Measurements from ENCODE around the gene KCNMA1. TPM values are rescaled to one million over a fixed set of nuclear protein-coding genes. Genes with fewer than 3 reads are reported as not detected.

Gene KCNMA1
- total and polyA plus RNA-seq, 10 of the 15 experiments (the other 5 are each of a cell fraction or from before 2014, with no cell fraction given), result 8.5 to 77.0 (median 21.3) TPM

DNA sequence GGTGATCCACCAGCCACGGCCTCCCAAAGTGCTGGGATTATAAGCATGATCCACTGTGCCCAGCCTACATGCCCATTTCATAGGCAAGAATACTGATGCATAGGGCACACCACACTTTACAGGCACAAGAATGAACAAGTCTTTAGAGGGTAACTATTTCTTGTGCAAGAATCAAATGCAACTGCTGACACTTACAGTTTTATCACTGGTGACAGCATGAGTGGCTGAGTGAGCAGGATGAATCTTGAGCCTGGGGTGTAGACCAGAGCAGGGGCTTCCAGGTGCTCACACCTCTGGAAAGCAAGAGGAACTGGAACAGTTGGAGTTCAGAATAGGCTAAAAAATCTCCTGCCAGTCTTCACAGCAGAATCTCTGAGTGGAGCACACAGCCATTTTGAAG, 287.5 kb downstream of the KCNMA1 start:
- no peak overlapping the region for H3K27ac ChIP-seq (ENCODE audit: control insufficient read depth, insufficient read depth)
- no peak for FAIRE-seq
- DNase-seq (ENCODE audit: low read depth, low spot score), result no peak
- no peaks in the 10 kb centered on the region for H3K27me3 ChIP-seq (replicated peaks in 1 of 2; ENCODE audit: control insufficient read depth in 2 of 2, insufficient read depth in 2 of 2, low read length in 1 of 2)
- intact Hi-C loops (cut with micrococcal nuclease; ENCODE audit: unreplicated experiment), result no loop called here
- ChIA-PET RAD21 (ENCODE audit: unreplicated experiment) (no interaction called here), CTCF (no interaction called here), POLR2A (no interaction called here), SMC1A (ENCODE audit: uncharacterized antibody, unreplicated experiment) (interaction anchor here (1.0 to 2.6 kb wide), 2 partner anchors 9 to 40 kb away, joined by 3 to 8 read pairs; no protein-coding TSS in a partner anchor)
- no peak overlapping the region for H3K9ac ChIP-seq (ENCODE audit: control insufficient read depth, insufficient read depth, low read length)
- H3K4me1 ChIP-seq (ENCODE audit: control insufficient read depth, insufficient read depth, low read length), result no peaks in the 10 kb centered on the region
- H3K36me3 ChIP-seq (ENCODE audit: control insufficient read depth in 2 of 2, insufficient read depth in 2 of 2, low read length in 1 of 2), result no peaks in the 10 kb centered on the region
- 0% methylated on average over 1 of the region's 1 CpG for WGBS (ENCODE audit: insufficient coverage, insufficient replicate concordance, low lambda C conversion rate, missing lambda C conversion rate)
- in situ Hi-C loops (cut with MboI), result no loop called here
- H2AFZ ChIP-seq (ENCODE audit: control insufficient read depth, low read depth, low read length), result no peak overlapping the region
- no peak overlapping the region for H3K4me2 ChIP-seq (ENCODE audit: control insufficient read depth, insufficient read depth)
- TF ChIP-seq CREB1 (IDR thresholded peaks at IDR 0.05; ENCODE audit: low read depth) (no peak), MYB (IDR thresholded peaks at IDR 0.05; ENCODE audit: borderline replicate concordance, low read depth, low read length) (no peak), HDGF (IDR thresholded peaks at IDR 0.05) (no peak), BCL11A (IDR thresholded peaks at IDR 0.05; ENCODE audit: low read depth, low read length) (no peak), SP1 (IDR thresholded peaks at IDR 0.05; ENCODE audit: low read depth, low read length) (no peak), MYC (IDR thresholded peaks at IDR 0.05; ENCODE audit: insufficient read depth, insufficient read length, insufficient replicate concordance, low read length, severe bottlenecking) (no peak), CBX3 (IDR thresholded peaks at IDR 0.05; ENCODE audit: borderline replicate concordance, low read depth) (no peak), ZSCAN29 (IDR thresholded peaks at IDR 0.05) (no peak), STAT1 (conservative IDR thresholded peaks at IDR 0.05) (no peak), NBN (IDR thresholded peaks at IDR 0.05) (no peak), POLR2AphosphoS5 (IDR thresholded peaks at IDR 0.05; ENCODE audit: low read length) (no peak), NR2C1 (IDR thresholded peaks at IDR 0.05) (no peak), TBL1XR1 (IDR thresholded peaks at IDR 0.05; ENCODE audit: low read depth, low read length) (no peak), CBX5 (IDR thresholded peaks at IDR 0.05; ENCODE audit: low read depth) (no peak)
- TF ChIP-seq, protein P1, sequence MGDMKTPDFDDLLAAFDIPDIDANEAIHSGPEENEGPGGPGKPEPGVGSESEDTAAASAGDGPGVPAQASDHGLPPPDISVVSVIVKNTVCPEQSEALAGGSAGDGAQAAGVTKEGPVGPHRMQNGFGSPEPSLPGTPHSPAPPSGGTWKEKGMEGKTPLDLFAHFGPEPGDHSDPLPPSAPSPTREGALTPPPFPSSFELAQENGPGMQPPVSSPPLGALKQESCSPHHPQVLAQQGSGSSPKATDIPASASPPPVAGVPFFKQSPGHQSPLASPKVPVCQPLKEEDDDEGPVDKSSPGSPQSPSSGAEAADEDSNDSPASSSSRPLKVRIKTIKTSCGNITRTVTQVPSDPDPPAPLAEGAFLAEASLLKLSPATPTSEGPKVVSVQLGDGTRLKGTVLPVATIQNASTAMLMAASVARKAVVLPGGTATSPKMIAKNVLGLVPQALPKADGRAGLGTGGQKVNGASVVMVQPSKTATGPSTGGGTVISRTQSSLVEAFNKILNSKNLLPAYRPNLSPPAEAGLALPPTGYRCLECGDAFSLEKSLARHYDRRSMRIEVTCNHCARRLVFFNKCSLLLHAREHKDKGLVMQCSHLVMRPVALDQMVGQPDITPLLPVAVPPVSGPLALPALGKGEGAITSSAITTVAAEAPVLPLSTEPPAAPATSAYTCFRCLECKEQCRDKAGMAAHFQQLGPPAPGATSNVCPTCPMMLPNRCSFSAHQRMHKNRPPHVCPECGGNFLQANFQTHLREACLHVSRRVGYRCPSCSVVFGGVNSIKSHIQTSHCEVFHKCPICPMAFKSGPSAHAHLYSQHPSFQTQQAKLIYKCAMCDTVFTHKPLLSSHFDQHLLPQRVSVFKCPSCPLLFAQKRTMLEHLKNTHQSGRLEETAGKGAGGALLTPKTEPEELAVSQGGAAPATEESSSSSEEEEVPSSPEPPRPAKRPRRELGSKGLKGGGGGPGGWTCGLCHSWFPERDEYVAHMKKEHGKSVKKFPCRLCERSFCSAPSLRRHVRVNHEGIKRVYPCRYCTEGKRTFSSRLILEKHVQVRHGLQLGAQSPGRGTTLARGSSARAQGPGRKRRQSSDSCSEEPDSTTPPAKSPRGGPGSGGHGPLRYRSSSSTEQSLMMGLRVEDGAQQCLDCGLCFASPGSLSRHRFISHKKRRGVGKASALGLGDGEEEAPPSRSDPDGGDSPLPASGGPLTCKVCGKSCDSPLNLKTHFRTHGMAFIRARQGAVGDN (IDR thresholded peaks at IDR 0.05), result no peak
- TF ChIP-seq, protein P2, sequence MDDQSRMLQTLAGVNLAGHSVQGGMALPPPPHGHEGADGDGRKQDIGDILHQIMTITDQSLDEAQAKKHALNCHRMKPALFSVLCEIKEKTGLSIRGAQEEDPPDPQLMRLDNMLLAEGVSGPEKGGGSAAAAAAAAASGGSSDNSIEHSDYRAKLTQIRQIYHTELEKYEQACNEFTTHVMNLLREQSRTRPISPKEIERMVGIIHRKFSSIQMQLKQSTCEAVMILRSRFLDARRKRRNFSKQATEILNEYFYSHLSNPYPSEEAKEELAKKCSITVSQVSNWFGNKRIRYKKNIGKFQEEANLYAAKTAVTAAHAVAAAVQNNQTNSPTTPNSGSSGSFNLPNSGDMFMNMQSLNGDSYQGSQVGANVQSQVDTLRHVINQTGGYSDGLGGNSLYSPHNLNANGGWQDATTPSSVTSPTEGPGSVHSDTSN (IDR thresholded peaks at IDR 0.05; ENCODE audit: insufficient replicate concordance, low read depth, low read length), result no peak
- TF ChIP-seq, protein P3, sequence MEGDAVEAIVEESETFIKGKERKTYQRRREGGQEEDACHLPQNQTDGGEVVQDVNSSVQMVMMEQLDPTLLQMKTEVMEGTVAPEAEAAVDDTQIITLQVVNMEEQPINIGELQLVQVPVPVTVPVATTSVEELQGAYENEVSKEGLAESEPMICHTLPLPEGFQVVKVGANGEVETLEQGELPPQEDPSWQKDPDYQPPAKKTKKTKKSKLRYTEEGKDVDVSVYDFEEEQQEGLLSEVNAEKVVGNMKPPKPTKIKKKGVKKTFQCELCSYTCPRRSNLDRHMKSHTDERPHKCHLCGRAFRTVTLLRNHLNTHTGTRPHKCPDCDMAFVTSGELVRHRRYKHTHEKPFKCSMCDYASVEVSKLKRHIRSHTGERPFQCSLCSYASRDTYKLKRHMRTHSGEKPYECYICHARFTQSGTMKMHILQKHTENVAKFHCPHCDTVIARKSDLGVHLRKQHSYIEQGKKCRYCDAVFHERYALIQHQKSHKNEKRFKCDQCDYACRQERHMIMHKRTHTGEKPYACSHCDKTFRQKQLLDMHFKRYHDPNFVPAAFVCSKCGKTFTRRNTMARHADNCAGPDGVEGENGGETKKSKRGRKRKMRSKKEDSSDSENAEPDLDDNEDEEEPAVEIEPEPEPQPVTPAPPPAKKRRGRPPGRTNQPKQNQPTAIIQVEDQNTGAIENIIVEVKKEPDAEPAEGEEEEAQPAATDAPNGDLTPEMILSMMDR (IDR thresholded peaks at IDR 0.05 in 2 of 3, conservative IDR thresholded peaks at IDR 0.05 in 1 of 3; ENCODE audit: control insufficient read depth in 2 of 3, extremely low read depth in 1 of 3, insufficient read depth in 1 of 3, low read depth in 3 of 3, low read length in 3 of 3), result no peak
- TF ChIP-seq, protein P4, sequence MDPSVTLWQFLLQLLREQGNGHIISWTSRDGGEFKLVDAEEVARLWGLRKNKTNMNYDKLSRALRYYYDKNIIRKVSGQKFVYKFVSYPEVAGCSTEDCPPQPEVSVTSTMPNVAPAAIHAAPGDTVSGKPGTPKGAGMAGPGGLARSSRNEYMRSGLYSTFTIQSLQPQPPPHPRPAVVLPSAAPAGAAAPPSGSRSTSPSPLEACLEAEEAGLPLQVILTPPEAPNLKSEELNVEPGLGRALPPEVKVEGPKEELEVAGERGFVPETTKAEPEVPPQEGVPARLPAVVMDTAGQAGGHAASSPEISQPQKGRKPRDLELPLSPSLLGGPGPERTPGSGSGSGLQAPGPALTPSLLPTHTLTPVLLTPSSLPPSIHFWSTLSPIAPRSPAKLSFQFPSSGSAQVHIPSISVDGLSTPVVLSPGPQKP (IDR thresholded peaks at IDR 0.05; ENCODE audit: low read depth, low read length), result no peak
- no peaks in the 10 kb centered on the region for H4K20me1 ChIP-seq (ENCODE audit: control insufficient read depth, insufficient read depth)
- no peak overlapping the region for H3K4me3 ChIP-seq
- ATAC-seq, result no peak
- H3K9me3 ChIP-seq (replicated peaks; ENCODE audit: control insufficient read depth, insufficient read depth, low read length), result no peaks in the 10 kb centered on the region
- H3K79me2 ChIP-seq (ENCODE audit: control insufficient read depth, insufficient read depth, low read length), result no peaks in the 10 kb centered on the region
- no TSS peak for BruUV-seq (replicated peaks)
